GM21737 (cell line): ENCODE results near the gene SLC23A2.
"Not testable (repeated sequence)": the region's sequence is repeated elsewhere in the genome, so short reads cannot be mapped to it uniquely, and the experiment has no call there.

Source experiments
- ATAC-seq: cut with Tn5 transposase; IDR thresholded peaks from one replicate; pipeline ENCODE4 v1.9.1; 2021; ENCODE audit warnings: mild to moderate bottlenecking, moderate library complexity; ENCODE audit not compliant: unreplicated experiment

The SLC23A2 gene

DNA sequence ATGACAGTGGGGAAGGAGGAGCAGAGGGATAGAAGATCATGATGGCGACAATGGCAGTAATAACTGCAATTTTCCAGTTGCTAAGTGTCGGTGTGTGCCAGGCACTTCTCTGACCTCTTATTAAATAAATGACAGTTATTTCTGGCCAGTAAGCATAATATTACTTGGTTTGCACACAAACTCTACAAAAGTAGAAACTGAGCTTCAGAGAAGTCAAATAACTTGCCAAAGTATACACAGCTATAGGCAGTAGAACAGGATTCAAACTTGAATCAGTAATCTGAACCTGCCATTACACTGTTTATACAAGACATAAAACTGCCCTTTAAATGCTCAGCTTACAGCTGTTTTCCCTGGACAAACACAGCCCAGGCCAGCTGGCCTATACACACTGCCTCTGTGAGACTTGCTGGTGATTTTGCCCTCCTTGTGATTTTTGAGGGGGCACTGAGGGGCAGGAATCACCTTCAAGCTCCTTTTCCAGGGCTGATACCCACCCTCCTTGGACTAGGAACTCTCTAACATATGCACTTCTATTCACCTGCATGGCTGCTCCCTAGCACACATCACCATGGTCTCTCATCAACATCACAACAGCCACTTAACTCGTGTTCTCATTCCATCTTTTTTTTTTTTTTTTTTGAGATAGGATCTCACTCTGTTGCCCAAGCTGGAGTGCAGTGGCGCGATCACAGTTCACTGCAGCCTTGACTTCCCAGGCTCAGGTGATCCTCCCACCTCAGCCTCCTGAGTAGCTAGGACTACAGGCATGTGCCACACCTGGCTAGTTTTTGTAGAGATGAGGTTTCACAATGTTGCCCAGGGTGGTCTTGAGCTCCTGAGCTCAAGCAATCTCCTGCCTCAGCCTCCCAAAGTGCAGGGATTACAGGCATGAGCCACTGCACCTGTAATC, 63.6 kb downstream of the SLC23A2 start:
- no peak for ATAC-seq

DNA sequence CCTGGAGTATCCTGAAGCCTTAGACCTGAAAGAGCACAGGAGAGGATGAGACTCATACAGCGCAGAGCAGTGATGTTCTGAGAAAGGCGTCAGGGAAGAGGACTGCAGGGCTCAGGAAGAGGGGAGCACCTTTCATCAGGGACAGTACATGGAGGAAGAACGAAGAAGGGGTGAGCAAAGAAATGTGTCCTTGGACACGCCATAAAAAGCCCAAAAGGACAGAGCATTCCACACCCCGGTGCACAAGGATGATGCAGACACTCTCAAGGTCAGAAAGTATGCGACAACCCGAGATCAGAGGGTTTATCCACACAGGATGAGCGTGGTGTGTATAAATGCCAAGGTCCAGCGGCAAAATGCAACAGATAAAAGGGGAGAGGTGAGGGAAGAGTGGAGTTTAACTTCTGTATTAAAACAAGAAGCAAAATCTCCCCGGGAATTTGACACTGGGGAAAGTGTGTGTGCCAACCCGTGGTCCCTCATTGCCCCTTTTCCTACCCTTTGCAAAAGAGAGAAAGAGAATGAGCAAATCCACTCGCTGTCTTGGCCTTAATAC, 64.4 kb downstream of the SLC23A2 start:
- ATAC-seq: no peak

DNA sequence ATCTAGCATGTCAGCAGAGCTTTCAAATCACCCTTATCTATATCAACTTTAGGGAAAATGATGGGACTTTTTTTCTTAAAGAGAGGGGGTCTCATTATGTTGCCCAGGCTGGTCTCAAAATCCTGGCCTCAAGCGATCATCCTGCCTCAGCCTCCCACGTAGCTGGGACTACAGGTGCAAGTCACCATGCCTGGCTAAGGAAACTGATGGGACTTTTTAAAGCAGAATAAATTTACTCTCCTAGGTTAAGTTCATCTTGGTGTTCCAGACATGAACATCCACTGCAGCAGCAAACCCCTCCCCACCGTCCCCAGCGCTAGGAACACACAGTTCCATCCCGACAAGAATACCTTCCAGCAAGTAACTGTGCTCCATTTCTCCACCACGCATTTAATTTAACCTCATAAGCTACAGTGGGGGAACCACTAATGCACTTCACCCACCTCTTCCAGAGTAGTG, 64.9 kb downstream of the SLC23A2 start:
- ATAC-seq: no peak

DNA sequence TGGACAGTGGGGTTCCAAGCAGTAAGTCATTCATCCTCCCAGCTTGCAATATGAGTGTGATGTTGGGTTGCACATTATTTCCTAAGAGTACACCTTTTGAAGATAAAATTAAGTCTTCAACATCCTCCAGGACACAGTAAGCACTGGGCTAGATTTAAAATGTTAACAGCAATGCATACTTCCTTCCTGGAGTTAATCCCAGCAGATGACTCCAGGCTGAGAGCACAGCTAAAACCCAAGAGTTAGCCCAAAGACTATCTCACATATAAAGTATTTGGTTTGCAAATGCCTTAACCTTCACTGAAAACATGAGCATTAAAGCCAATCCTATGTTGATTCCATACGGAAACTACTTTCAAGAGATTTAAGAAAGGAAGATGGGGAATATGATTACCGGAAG, 69.2 kb downstream of the SLC23A2 start:
- ATAC-seq: no peak

DNA sequence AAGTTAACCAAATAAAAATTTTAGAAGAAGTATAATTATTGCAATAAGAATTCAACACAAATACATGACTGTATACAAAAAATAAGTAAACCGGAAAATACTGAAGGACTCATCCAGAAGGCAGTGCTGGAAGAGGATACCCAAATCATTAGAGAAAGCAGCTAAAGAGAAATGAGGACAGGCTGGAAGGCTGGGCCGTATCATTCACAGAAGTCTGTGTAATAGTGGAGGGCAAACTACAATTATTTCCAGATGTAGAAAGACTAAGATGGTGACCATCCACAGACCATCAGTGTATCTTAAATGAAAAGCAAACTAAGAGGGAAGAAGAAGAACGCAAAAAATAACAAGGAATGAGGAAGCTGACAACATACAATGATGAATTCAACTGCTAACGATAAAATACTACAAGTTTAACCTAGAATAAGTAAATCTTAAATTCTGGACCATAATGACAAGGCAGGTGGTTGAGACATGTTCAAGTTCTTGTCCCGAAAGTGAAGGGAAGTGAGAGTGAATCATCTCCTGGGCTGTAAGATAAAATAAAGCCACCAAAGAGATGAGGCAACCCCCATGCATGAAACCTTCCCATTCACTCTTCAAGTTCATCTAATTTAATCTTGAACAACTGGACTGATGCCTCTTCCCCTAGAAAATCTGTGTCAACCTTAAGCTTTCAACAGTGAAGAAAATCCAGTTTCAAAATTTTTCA, 71.5 kb downstream of the SLC23A2 start:
- ATAC-seq: no peak

DNA sequence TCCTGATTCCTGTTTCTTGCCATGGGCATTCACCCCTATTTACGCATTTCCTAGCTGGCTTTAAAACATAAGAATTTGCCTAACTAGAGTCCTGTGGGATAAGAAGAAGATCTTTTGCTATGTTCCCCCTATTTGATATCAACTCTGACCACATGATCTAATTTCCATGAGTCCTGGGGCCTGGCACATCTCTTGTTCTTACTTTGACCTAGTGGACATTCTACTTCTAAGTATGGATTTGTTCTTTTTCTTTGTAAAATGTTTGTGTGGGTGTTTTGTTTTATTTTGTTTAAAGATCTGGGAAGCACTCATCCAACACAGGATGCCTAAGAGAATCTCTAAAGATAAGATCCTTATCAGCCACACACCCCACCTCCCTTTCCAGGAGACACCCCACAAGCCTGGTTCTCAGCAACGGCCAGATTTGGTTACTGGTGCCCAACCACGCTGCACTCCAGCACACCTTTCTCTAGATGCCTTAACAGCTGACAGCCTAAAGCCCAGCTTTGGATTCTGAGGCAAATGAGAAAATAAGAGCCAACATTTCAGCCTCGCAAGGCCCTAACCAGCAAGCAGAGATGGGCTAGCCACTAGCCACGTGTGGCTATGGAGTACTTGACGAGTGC, 74.7 kb downstream of the SLC23A2 start:
- no peak for ATAC-seq

DNA sequence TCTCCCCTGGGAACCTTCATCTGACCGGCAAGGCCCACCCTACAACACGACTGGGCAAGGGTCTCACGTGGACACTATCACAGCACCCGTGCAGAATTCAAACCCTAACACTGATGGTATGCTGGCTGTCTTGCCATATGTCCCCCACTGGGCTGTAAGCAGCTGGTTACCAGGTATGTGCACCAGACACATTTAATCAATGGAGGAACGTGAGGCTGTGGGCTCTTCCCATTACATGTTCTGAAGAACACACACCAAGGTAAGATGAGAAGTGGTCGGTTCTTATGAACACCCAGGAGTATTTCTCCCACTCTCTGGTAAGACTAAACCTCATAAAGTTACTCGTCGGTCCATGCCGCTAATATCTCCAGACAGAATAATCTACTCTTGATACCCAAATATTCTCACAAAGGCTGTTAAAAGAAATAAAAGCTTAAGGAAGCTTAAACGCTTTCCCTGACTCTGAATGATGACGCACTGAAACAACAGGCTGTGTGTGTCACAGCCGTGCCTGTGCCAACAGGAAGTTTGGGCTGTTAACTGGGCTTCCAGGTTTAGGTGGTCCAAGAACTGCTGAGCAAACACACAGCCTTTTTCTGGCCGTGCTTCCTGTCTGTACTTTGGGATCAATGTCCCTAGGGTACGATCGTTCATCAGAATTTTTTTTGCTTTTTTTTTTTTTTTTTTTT, 75.3 kb downstream of the SLC23A2 start:
- ATAC-seq: no peak

DNA sequence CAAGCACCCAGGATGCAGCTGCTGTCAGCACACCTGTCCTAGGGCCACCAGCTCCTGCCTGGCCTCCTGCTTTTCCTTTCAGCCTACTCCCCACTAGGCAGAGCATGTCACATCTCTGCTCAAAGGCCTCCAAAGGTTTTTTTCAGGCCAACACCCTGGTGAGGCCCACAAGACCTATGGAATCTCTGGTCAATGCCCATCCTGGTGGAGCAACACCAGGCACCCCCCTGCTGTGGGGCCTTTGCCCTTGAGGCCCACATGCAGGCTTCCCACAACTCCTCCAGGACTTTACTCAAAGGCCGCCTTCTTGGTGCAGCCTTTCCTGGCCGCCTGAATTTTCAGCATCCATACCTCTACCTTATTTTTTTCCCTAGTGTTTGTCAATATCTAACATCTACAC, 76.9 kb downstream of the SLC23A2 start:
- ATAC-seq: no peak

DNA sequence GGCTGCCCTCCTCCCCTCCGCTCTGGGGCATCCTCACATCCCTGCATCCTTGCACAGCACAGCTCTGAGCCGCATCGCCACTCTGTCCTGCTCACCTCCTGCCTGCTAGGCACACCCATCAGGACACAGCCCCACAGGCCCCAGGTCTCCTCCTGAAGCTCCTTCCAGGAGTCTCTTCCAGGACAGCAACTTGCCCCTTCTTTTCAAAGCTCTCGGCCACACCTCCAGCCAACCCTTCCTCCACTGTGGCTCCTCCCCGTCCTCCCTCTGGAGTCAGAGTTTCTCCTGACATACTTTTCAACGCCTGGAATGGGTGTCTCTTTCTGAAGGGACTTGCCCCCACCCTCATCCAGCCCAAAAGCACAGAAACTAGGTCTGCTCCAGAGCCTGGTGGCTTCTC, 77.3 kb downstream of the SLC23A2 start:
- no peak for ATAC-seq

DNA sequence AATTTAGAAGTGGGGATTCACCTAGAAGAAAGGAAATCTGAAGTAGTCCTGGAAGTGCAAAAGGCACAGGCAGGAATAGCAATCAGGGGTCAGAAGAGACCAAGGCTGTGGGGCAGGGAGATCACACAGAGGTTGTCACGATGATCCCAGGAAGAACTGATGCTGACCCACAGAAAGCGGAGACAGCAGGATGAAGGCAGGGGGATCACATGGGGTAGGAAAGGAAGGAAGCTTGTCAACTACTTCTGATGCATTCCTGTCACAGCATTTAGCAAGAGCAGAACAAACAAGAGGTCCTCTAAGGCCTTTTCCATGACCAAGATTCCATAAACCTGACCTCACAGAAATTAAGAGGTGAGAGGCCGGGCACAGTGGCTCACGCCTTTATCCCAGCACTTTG, 79.1 kb downstream of the SLC23A2 start:
- no peak for ATAC-seq

DNA sequence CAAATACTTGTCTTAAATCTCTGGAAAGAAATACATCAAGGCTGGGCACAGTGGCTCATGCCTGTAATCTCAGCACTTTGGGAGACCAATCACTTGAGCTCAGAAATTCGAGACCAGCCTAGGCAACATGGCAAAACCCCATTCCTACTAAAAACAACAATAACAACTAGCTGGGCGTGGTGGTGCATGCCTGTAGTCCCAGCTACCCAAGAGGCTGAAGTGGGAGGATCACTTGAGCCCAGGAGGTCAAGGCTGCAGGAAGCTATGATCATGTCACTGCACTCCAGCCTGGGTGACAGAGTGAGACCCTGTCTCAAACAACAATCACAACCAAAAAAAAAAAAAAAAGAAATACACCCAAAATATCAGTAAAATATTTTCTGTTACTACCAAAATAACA, 80.0 kb downstream of the SLC23A2 start:
- ATAC-seq: not testable (repeated sequence)

DNA sequence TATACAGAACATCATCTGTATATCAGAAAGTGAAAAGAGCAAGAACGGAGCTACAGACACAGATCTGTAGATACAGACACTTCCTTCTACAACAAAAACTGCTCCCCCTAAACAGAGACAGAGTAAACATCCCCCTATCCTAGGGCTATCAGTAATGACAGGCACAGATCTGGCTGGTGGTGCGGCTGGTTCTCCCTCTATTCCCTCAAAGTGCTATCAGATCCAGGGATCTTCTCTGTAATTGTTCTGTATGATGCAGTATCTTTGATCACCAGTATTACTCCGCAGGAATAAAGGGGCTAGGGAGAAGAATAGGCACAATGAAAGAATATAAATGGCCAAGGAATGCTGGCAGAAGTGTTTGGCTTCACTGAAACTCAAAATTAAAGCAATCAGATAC, 80.7 kb downstream of the SLC23A2 start:
- no peak for ATAC-seq

DNA sequence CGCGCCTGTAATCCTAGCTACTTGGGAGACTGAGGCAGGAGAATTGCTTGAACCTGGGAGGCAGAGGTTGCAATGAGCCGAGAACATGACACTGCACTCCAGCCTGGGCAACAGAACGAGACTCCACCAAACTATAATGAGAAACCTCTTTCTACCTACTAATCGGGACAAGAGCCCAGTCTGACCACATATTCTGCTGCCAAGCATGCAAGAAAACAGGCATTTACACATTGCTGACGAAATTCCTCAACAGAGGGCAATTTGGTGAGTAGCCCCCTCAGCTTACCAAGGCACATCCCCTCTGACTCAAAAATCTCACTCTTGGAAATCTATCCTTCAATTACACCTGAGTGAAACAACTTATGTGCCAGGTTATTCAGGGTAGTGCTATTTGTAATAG, 81.2 kb downstream of the SLC23A2 start:
- no peak for ATAC-seq

DNA sequence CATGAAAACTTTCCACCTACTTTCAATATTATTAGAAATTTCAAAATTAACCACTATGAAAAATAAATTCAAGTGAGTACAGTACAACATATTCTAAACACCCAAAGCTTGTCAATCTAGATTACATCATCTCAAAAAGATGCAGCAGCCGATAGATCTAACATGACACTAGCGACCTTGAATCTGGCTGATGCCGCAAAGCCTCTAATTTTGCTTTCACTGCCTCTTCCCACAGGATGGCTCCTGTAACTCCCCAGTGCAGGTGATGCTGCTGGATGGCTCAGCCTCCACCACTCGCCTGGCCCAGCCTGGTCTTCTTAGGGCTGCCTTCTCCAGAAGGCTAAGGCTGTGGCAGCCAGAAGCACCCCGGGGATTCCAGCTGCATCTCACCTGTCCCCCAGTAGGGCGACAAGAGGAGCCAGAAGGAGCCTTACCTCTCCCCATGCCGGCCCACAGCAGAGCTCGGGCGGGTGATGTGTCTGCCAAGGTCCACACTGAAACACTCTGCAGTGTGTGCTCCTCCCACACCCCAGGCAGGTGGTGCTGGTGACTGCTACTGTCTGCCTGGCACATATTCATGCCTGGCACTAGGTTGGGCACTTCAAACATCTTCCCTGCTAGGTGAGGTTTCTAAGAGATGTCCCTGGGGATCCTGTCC, 82.1 kb downstream of the SLC23A2 start:
- ATAC-seq: no peak

DNA sequence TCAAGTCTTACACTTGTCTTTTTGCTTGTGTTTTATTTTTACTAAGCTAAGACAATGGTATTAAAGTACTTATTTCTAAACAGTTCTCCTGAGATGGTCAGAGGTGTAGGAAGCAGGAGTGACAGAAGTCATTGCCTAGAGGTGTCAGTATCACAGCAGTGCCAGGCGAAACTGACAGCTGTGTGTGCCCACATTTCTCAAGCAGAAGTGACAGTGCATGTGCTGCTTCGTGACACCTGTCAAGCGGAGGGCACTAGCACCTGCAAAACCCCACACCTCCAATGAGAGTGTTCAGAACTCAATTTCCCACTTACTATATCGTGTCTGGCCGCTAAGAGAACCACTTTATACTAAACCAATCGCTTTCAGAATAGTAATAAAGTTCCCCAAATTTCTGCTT, 82.8 kb downstream of the SLC23A2 start:
- ATAC-seq: no peak

DNA sequence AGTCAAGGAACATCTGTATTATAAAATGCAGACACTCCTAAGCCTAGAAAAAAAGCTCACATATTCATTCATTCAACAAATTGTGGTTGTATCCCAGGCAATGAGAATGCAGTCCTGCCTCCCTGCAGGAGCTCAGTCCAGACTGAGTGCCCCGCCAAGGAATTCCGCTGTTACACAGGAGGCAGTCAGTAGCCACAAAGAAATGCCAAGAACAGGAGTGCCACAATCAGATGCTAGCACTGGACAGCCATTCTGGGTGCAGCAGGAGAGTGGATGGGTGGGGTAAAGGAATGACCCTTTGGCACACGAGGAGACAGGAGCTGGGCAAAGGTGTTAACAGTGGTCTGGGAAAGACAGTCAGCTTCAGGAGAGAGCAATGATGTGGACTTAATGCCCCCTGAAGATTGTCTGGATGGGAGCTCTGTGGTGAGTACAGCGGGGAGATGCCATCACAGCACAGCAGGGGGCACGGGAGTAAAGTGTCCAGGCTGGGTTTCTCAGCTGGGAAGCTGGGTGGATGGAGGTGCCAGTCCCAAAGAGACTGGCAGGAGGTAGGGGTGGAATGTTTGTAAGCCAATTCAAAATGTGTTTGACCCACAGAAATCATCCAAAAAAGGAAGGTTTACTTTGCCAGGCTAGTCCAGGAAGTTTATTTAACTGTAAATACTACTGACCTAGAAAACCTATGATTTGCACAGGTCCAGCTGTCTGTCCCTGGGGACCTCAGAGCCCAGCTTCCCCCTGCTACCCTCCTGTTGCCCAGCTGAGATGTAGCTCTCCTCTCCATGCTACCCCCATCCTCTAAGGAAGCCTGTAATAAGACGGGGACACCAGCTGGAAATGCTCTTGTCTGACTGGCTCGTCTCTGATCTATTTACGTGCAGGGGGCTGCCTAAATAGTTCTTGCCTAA, 84.1 kb downstream of the SLC23A2 start:
- no peak for ATAC-seq

DNA sequence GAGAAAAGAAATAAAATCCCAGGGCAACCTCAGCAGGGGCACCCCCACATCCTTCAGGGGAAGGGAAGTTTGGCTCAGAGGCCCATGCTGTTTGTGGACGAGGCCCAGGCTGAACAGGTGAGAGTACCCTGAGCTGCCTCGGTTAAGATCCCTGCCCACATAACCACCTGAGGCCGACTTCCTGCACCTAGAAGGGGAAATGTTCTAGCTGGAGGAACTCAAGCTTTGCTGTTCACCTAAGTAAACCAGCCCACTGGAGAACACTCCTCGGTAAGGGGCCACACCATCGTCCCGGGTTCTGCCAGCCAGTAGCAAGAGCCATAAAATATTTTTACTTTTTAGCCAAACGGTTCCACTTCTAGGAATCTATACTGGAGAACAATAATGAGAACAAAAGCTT, 88.2 kb downstream of the SLC23A2 start:
- ATAC-seq: no peak

DNA sequence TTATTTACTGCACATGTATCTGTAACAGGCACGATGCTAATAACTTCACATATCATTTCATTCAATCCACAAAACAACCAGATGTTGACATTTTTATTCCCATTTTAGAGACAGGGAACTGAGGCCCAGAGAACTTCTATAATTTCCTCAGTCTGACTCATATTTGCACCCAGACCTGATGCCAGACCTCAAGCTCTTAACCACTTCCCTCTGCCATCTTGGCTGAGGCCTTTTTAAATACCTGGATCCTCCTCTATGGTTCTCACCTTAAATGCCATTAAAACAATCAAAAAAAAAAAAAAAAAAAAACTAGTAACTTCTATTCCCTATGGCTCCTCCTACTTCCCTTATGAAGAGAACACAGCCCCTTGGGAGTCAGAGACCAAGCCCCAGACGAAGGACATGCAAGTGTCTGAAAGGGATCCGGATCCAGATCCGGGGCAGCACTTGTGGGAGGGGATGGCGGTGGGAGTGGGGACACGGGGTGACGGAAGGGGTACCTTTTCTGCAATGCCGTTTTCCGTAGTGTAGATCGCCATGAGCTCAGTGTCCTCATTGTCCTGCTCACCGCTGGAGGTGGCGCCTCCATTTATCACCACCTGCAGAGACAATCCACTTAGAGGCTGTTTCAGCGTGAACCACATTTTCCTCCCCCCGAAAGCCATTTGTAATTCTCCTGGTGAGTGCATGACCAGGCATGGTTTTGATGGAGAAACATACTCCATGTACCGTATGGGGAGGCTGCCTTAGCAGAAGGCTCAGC, 88.7 kb downstream of the SLC23A2 start:
- no peak for ATAC-seq

DNA sequence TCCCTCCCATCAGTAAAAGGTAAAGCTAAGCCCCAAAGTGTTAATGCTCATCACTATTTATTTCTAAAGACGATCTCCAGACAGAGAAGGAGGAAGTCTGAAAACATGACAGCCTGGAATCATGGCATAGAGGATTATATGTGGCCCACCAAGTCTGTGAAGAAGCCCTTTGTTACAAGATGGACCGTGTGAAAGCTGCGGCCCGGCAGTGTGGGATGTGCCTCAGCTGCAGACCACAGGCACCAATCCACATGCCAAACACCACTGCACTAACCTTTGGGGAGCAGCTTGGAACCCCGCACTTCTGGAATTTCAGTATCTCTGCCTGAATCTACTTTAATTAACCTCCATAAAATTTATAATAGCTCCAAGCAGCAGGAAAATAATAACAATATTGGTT, 90.4 kb downstream of the SLC23A2 start:
- ATAC-seq: no peak
